Endothelial cell of umbilical vein (primary cell): ENCODE results near the gene PPP1CA. TPM values are rescaled to one million over a fixed set of nuclear protein-coding genes. Genes with fewer than 3 reads are reported as not detected.

Experiments
- BruUV-seq: library from RNA; stranded (reverse); fragments of 400-500 nt; replicated peaks from 2 replicates; lab custom pipeline; 2021; lab: Mats Ljungman, UMichigan
- CTCF ChIA-PET: fragments of 300-600, 350-600 bp; sonication (Branson Sonifier 250); formaldehyde crosslinking; loops from one replicate; lab custom pipeline; 2021; ENCODE audit warnings: antibody characterized with exemption, inconsistent platforms; lab: Charles Lee
- POLR2A ChIA-PET: fragments of 300-600, 350-600 bp; sonication (Branson Sonifier 250); formaldehyde crosslinking; loops from one replicate; lab custom pipeline; 2021; ENCODE audit warnings: antibody characterized with exemption, inconsistent platforms; lab: Charles Lee
- DNase-seq: peaks from one replicate; pipeline ENCODE4 v3.0.0-alpha.2; 2011; ENCODE audit warnings: low read depth, low spot score
- FAIRE-seq: peaks from 2 replicates; lab custom pipeline; 2011; peaks lifted over from hg19 to GRCh38; lab: Jason Lieb, UNC
- H2AFZ ChIP-seq: 2 replicates; pipeline ENCODE4 v1.6.0; 2012; ENCODE audit warnings: low read depth, low read length, control low read depth, inconsistent platforms
- H3K27ac ChIP-seq: 2 replicates; pipeline ENCODE4 v1.5.1; 2011; ENCODE audit warnings: low read depth, mild to moderate bottlenecking, control low read depth, low read length, moderate library complexity; ENCODE audit not compliant: insufficient read depth
- H3K27me3 ChIP-seq, 2 experiments: 2 replicates each; pipeline versions ENCODE4 v1.6.0 to v1.6.1; 2011; ENCODE audit warnings: low read length in 2 of 2, mixed read lengths in 1 of 2; ENCODE audit not compliant: control insufficient read depth in 2 of 2, insufficient read depth in 2 of 2
- H3K36me3 ChIP-seq, 2 experiments: 2 replicates in 1 of 2; 3 replicates in 1 of 2; pipeline ENCODE4 v1.5.1; 2011; ENCODE audit warnings: low read length in 2 of 2, mild to moderate bottlenecking in 1 of 2, moderate library complexity in 1 of 2; ENCODE audit not compliant: control insufficient read depth in 2 of 2, insufficient read depth in 2 of 2; ENCODE audit errors: extremely low read depth in 1 of 2
- H3K4me1 ChIP-seq: 3 replicates; pipeline ENCODE4 v1.5.1; 2011; ENCODE audit warnings: mild to moderate bottlenecking, low read length; ENCODE audit not compliant: control insufficient read depth, insufficient read depth; ENCODE audit errors: extremely low read depth
- H3K4me2 ChIP-seq: 2 replicates; pipeline ENCODE4 v1.6.1; 2011; ENCODE audit warnings: low read length, control low read depth, mixed read lengths; ENCODE audit not compliant: insufficient read depth
- H3K4me3 ChIP-seq, 3 experiments: fragments of 200-600 bp in 1 of 3; sonication (generic), shearing (Covaris generic) in 1 of 3; replicated peaks in 1 of 3; 2 replicates each; pipeline ENCODE4 v1.5.1; 2011 to 2016; ENCODE audit warnings: control low read depth in 3 of 3, low read length in 3 of 3, mild to moderate bottlenecking in 2 of 3, inconsistent platforms in 1 of 3, low read depth in 1 of 3, moderate library complexity in 1 of 3; ENCODE audit not compliant: insufficient read depth in 1 of 3
- H3K79me2 ChIP-seq: 2 replicates; pipeline ENCODE4 v1.6.0; 2012; ENCODE audit warnings: low read length, inconsistent platforms; ENCODE audit not compliant: control insufficient read depth, insufficient read depth
- H3K9ac ChIP-seq: replicated peaks from 2 replicates; pipeline ENCODE3; 2011; ENCODE audit warnings: low read length, control low read depth; ENCODE audit not compliant: insufficient read depth; ENCODE audit errors: extremely low read depth
- H3K9me1 ChIP-seq: replicated peaks from 3 replicates; pipeline ENCODE4 v1.6.0; 2011; ENCODE audit warnings: mild to moderate bottlenecking, low read length; ENCODE audit not compliant: control insufficient read depth, insufficient read depth; ENCODE audit errors: extremely low read depth
- H3K9me3 ChIP-seq: replicated peaks from 2 replicates; pipeline ENCODE4 v1.5.1; 2012; ENCODE audit warnings: low read length, inconsistent platforms; ENCODE audit not compliant: control insufficient read depth, insufficient read depth
- H4K20me1 ChIP-seq: replicated peaks from 2 replicates; pipeline ENCODE3; 2011; ENCODE audit warnings: mild to moderate bottlenecking, low read length; ENCODE audit not compliant: control insufficient read depth, insufficient read depth; ENCODE audit errors: extremely low read depth
- CTCF ChIP-seq, 2 donors: IDR thresholded peaks; 1 replicate in 1 of 2; 2 replicates in 1 of 2; pipeline ENCODE4 v1.5.1; 2011; ENCODE audit warnings: low read length in 2 of 2, mild to moderate bottlenecking in 2 of 2, moderate library complexity in 2 of 2, control low read depth in 1 of 2, inconsistent platforms in 1 of 2, low read depth in 1 of 2; ENCODE audit not compliant: insufficient read depth in 1 of 2; ENCODE audit errors: extremely low read depth in 1 of 2
- EZH2 ChIP-seq: IDR thresholded peaks from 2 replicates; pipeline ENCODE4 v1.6.1; 2012; ENCODE audit warnings: borderline replicate concordance, low read depth, mild to moderate bottlenecking, moderate library complexity, low read length, inconsistent platforms; ENCODE audit not compliant: severe bottlenecking
- FOS ChIP-seq: IDR thresholded peaks from 2 replicates; pipeline ENCODE4 v1.6.1; 2011; ENCODE audit warnings: mild to moderate bottlenecking, low read length, moderate library complexity, borderline replicate concordance; ENCODE audit not compliant: insufficient read depth
- GATA2 ChIP-seq: IDR thresholded peaks from 2 replicates; pipeline ENCODE4 v1.7.0; 2011; ENCODE audit warnings: low read depth, mild to moderate bottlenecking, moderate library complexity, mixed read lengths, low read length; ENCODE audit not compliant: insufficient read length, insufficient read depth
- JUN ChIP-seq: IDR thresholded peaks from 2 replicates; pipeline ENCODE4 v1.6.1; 2011; ENCODE audit warnings: borderline replicate concordance, low read depth; ENCODE audit not compliant: insufficient read length, insufficient read depth
- MAX ChIP-seq: IDR thresholded peaks from 2 replicates; pipeline ENCODE4 v1.6.1; 2011; ENCODE audit not compliant: insufficient read depth, insufficient read length
- MYC ChIP-seq: IDR thresholded peaks from one replicate; pipeline ENCODE4 v1.6.1; 2011; ENCODE audit warnings: mild to moderate bottlenecking, low read depth, low read length
- POLR2A ChIP-seq: IDR thresholded peaks from 2 replicates; pipeline ENCODE4 v1.6.1; 2012; ENCODE audit warnings: low read depth, mild to moderate bottlenecking, control low read depth, low read length
- POLR2AphosphoS5 ChIP-seq: IDR thresholded peaks from 2 replicates; pipeline ENCODE4 v1.6.1; 2012; ENCODE audit warnings: low read depth, mild to moderate bottlenecking, control low read depth, low read length, moderate library complexity; ENCODE audit not compliant: insufficient read depth
- dilution Hi-C: fragments of 300-500 bp; cut with MboI; formaldehyde crosslinking; loops from one replicate; pipeline ENCODE4 v1.15.0; 2019; ENCODE audit warnings: low sequenced_read_pairs; ENCODE audit not compliant: extremely low pct_ligation_motif_present
- intact Hi-C: fragments of 100-400 bp; cut with micrococcal nuclease; formaldehyde crosslinking; loops from one replicate; pipeline ENCODE4 v1.10.0; 2022
- polyA plus RNA-seq, 4 experiments: library from polyadenylated mRNA; depleted of rRNA in 3 of 4; stranded (reverse) in 3 of 4; unstranded in 1 of 4; fragments of >200 nt; gene quantifications; 2 replicates each; pipeline versions ENCODE4 v1.2.1 to v1.2.3, GENCODE V29; 2011 to 2012; ENCODE audit warnings: missing spikeins in 1 of 4
- total RNA-seq: library from RNA; stranded (reverse); gene quantifications from 2 replicates; pipeline ENCODE4 v1.2.3, GENCODE V29; 2021

The PPP1CA gene
- total and polyA plus RNA-seq, 2 donors (not counting 3 experiments of a cell fraction or from before 2014, with no cell fraction given): 192 to 419 TPM

GRCh38 chr11:67435727-67436458 is 34.2 kb upstream of the PPP1CA start:
- no peak for DNase-seq
- ChIA-PET POLR2A (interaction anchor here (0.6 kb wide), 1 partner anchor 25 kb away, joined by 6 read pairs; no protein-coding TSS in a partner anchor), CTCF (no interaction called here)
- no TSS peak for BruUV-seq
- FAIRE-seq: no peak
- dilution Hi-C loops: no loop called here
- H3K9ac ChIP-seq: no peak overlapping the region
- H3K36me3 ChIP-seq: peaks cover 0 to 43% of the 10 kb centered on the region in 2 experiments
- TF ChIP-seq JUN (no peak), EZH2 (no peak), MYC (no peak), GATA2 (no peak), MAX (no peak), POLR2A (no peak), CTCF (IDR thresholded peaks at IDR 0.05; ENCODE audit: extremely low read depth in 1 of 2, insufficient read depth in 1 of 2, low read depth in 1 of 2, low read length in 2 of 2) (no peak), POLR2AphosphoS5 (no peak), FOS (no peak)
- H3K79me2 ChIP-seq: no peaks in the 10 kb centered on the region
- no peak overlapping the region for H3K4me3 ChIP-seq
- no peak overlapping the region for H3K27ac ChIP-seq
- no peaks in the 10 kb centered on the region for H3K27me3 ChIP-seq
- no peak overlapping the region for H3K4me2 ChIP-seq
- H3K4me1 ChIP-seq: no peaks in the 10 kb centered on the region
- H3K9me1 ChIP-seq: no peaks in the 10 kb centered on the region
- no peaks in the 10 kb centered on the region for H3K9me3 ChIP-seq
- no peaks in the 10 kb centered on the region for H4K20me1 ChIP-seq
- no peak overlapping the region for H2AFZ ChIP-seq
- intact Hi-C loops: loop anchor here (1.0 kb wide), 1 partner anchor 34 kb away; no protein-coding TSS in a partner anchor
